Activated naive CD4-positive, alpha-beta T cell treated with anti-CD3 and anti-CD28 coated beads, Interleukin-2, amount 50 U/mL, for 24 hours (primary cell): ENCODE results near the gene ATAD3C.
"Not testable (repeated sequence)": the region's sequence is repeated elsewhere in the genome, so short reads cannot be mapped to it uniquely, and the experiment has no call there.

Source experiments
- H3K27ac Mint-ChIP-seq: one replicate; pipeline ENCODE4 v1.8.0; 2021; ENCODE audit warnings: mild to moderate bottlenecking, mixed read lengths
- H3K27me3 Mint-ChIP-seq: one replicate; pipeline ENCODE4 v1.8.0; 2021; ENCODE audit warnings: mixed read lengths
- H3K36me3 Mint-ChIP-seq: one replicate; pipeline ENCODE4 v1.8.0; 2021; ENCODE audit warnings: mixed read lengths
- H3K4me1 Mint-ChIP-seq: one replicate; pipeline ENCODE4 v1.8.0; 2021; ENCODE audit warnings: mixed read lengths
- H3K4me3 Mint-ChIP-seq: one replicate; pipeline ENCODE4 v1.8.0; 2021; ENCODE audit warnings: mild to moderate bottlenecking, mixed read lengths
- H3K9me3 Mint-ChIP-seq: one replicate; pipeline ENCODE4 v1.8.0; 2021; ENCODE audit warnings: mixed read lengths

The ATAD3C gene, protein sequence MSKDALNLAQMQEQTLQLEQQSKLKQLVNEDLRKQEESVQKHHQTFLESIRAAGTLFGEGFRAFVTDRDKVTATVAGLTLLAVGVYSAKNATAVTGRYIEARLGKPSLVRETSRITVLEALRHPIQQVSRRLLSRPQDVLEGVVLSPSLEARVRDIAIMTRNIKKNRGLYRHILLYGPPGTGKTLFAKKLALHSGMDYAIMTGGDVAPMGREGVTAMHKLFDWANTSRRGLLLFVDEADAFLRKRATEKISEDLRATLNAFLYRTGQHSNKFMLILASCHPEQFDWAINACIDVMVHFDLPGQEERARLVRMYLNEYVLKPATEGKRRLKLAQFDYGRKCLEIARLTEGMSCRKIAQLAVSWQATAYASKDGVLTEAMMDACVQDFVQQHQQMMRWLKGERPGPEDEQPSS

DNA sequence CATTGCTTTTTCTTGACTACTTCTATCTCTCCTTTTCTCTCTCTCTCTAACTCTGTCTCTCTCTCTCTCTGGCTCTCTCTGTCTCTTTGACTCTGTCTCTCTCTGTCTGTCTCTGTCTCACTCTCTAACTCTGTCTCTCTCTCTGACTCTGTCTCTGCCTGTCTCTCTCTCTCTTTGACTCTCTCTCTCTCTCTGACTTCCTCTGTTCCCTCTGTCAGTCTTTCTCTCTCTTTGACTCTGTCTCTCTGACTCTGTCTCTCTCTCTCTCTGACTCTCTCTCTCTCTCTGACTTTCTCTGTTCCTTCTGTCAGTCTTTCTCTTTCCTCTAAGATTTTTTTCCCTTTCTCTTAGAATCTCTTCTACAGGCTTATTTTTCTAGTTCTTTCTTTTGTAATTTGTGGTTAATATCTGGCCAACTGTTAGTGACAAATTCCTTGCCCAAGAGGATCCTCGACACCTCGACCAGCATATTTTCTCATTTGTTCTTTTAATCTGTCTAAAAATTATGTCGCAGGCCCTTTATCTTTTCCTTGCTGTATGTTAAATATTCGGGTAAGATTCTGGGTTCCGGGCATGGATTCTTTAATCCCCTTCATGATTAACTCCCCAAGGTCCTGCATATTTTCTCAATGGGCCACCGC lies at the start of gene ATAD3C:
TSS of gene ATAD3C (plus strand) at position 591 of the 641 bp plus-strand sequence. CDS start 995 bp downstream, outside the sequence.
- Mint-ChIP-seq H3K27ac (no peak within 1 kb of the TSS), H3K4me3 (no peak within 1 kb of the TSS), H3K36me3 (no peaks in the 10 kb centered on the region), H3K4me1 (no peaks in the 10 kb centered on the region), H3K9me3 (no peaks in the 10 kb centered on the region), H3K27me3 (no peaks in the 10 kb centered on the region)

DNA sequence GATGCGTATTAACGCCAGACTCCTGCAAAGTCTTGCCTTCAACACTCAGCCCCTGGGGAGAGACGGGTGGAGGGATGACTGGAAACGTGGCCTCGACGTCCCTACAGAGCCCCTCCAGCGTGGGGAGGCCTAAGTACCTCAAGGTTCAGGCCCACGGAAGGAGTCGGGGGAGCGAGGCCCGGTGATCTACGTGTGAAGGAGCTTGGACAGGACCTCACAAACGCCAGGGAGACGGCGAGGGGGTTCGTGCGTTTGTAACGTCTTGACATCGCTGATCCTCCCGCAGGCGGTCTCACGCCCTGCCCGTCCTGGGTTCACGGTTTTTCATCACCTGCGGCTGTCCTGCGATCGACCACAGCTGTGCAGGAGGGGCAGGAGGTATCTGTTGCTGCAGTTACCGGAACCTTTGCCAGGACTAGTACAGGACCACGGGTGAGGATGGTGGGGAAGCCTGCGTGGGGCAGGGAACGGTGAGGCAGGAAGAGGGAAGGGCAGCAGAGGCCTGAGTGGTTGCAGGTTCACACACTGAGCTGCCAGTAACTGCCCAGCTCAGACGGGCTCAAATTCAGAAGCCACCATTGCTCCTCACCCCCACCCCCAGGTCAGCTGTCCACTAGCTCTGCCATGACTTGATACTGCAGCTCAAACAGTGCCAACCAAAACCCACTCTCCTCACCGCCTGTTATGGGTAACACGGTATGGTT lies 49.5 kb upstream of the ATAD3C start:
- Mint-ChIP-seq H3K36me3 (peaks cover 18% of the 10 kb centered on the region), H3K27ac (peak overlapping the region; percentile 90), H3K27me3 (no peaks in the 10 kb centered on the region), H3K9me3 (no peaks in the 10 kb centered on the region), H3K4me3 (peak overlapping the region; percentile 92), H3K4me1 (peaks cover 42% of the 10 kb centered on the region)

DNA sequence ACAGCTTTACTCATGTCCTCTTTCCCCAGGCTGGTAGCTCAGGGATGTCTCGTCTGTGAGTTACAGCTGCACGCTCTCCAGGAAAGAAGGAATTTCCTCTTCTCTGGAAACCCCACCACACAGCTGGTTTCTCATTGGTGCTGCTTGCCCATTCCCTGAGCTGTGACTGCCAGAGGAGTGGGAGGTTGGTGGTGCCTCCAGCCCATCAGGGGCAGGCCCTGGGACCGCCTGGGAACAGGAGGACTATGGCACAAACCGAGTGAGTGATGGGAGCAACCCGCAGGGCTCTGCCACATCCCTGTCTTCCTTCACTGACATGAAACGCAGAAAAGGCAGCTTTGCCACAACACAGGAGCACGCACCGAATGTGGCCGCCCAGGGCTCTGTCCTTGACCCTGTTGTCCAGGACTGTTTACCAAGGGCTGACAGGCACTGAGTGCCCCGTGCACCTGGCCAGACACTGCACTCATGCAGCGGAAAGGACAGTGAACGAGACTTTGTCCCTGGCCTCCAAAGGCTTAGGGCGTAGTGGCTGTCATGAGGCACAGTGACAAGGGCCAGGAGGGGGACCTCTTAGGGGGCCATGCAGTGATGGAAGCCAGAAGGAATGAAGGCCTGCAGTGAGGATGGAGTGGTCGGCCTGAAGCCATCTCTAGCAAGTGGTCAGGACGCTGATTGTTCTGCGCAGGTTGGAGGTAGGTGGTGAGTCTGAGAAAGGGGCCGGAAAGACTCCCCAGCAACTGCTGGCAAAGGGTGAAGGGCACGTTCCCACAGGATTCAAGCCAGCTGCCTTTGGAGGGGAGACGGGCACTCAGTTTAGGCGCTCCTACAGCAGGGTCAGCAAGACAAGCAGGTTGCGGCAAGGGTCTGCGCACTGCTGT lies 48.7 kb upstream of the ATAD3C start:
- H3K4me3 Mint-ChIP-seq, result peak overlapping the region; percentile 92
- H3K4me1 Mint-ChIP-seq, result peaks cover 40% of the 10 kb centered on the region
- H3K9me3 Mint-ChIP-seq, result no peaks in the 10 kb centered on the region
- peaks cover 16% of the 10 kb centered on the region for H3K36me3 Mint-ChIP-seq
- no peaks in the 10 kb centered on the region for H3K27me3 Mint-ChIP-seq
- peak overlapping the region; percentile 90 for H3K27ac Mint-ChIP-seq

DNA sequence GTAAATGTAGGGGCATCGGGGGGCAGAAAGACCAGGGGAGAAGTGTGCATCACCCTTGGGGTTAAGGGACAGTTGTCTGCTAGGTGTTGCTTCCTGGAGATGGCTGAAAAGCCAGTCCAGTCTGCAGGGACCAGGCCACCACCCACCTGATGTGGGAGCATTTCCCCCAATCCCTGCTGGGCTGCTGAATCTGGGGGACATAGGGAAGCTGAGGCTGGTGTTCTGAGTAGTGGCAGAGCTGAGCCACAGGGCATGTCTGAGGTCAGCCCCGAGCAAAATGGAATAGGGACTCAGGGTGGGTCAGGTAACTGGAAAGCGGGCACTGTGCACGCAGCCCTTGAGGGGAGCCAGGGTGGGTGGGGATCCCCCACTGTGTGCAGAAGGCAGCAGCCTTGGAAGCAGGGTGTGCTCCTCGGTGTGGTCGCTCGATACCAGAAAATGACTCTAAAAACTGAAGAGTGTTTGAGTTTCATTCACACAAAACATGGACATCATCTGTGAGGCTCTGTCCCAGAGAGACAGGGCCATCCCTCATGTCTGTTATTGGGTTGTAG lies 48.0 kb upstream of the ATAD3C start:
- peak overlapping the region; percentile 74 for H3K27ac Mint-ChIP-seq
- H3K4me3 Mint-ChIP-seq, result peak overlapping the region; percentile 57
- peaks cover 41% of the 10 kb centered on the region for H3K4me1 Mint-ChIP-seq
- no peaks in the 10 kb centered on the region for H3K9me3 Mint-ChIP-seq
- H3K36me3 Mint-ChIP-seq, result peaks cover 16% of the 10 kb centered on the region
- no peaks in the 10 kb centered on the region for H3K27me3 Mint-ChIP-seq

DNA sequence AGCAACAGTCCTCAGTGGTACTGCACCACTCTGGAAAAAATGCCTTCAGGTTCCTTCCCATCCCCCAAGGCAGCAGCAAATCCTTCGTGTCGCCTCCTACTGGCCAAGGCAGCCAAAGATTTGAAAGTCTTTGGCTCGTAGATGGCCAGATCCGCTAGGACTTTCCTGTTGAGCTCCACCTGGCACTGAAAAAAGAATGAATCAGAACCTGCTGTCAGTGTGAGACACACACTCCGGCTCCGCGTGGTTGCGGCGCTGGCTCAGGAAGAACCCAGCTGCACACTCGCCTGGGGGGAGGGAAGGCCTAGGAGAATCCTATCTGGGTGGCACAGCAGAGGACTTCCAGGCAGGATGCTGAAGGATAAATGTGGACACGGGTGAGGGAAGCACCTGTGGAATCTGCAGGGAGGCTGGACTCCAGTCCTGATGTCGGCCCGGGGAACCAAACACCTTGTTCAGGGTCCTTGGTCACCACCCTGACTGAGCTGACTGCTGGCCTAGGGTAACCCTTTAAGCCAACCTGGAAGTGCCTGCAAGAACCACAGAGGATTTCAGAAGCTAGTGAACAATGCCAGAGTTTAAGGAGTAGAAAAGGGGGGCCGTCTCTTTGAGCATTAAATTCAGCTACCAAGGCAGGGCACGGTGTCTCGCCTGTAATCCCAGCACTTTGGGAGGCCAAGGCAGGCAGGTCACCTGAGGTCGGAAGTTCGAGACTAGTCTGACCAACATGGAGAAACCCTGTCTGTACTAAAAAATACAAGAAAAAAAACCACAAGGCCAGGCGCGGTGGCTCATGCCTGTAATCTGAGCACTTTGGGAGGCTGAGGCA lies 47.2 kb upstream of the ATAD3C start:
- H3K4me1 Mint-ChIP-seq, result peaks cover 41% of the 10 kb centered on the region
- H3K27ac Mint-ChIP-seq, result peak overlapping the region; percentile 74
- H3K27me3 Mint-ChIP-seq, result no peaks in the 10 kb centered on the region
- peak overlapping the region; percentile 55 for H3K4me3 Mint-ChIP-seq
- H3K9me3 Mint-ChIP-seq, result no peaks in the 10 kb centered on the region
- H3K36me3 Mint-ChIP-seq, result peaks cover 16% of the 10 kb centered on the region

DNA sequence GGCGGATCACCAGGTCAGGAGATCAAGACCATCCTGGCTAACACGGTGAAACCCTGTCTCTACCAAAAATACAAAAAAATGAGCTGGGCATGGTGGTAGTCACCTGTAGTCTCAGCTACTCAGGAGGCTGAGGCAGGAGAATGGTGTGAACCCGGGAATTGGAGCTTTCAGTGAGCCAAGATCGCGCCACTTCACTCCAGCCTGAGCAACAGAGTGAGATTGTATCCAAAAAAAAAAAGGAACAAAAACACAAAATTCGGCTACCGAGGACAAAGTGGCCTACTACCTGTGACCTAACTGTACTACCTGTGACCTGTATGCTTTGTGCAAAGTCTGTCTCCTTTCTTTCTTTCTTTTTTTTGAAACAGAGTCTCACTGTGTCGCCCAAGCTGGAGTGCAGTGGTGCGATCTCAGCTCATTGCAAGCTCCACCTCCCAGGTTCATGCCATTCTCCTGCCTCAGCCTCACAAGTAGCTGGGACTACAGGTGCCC lies 46.5 kb upstream of the ATAD3C start:
- Mint-ChIP-seq H3K27ac (peak overlapping the region; percentile 87), H3K4me3 (peak overlapping the region; percentile 39), H3K4me1 (peaks cover 38% of the 10 kb centered on the region), H3K36me3 (peaks cover 16% of the 10 kb centered on the region)
- not testable (repeated sequence) for H3K9me3 Mint-ChIP-seq, H3K27me3 Mint-ChIP-seq

DNA sequence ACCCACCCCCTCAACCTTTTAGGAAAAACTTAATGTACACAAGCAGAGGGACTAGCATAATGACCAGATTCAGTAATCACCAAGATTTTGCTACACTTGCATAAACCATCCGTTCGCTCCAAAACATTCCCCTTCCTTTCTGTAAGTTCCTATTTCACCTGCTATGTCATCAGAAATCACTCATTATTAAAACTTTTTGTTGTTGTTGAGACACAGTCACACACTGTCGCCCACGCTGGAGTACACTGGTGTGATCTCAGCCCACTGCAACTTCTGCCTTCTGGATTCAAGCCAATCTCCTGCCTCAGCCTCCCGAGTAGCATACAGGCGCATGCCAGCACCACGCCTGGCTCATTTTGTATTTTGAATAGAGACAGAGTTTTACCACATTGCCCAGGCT lies 45.8 kb upstream of the ATAD3C start:
- H3K36me3 Mint-ChIP-seq, result peaks cover 17% of the 10 kb centered on the region
- peak overlapping the region; percentile 39 for H3K4me3 Mint-ChIP-seq
- peak overlapping the region; percentile 87 for H3K27ac Mint-ChIP-seq
- no peaks in the 10 kb centered on the region for H3K27me3 Mint-ChIP-seq
- H3K9me3 Mint-ChIP-seq, result no peaks in the 10 kb centered on the region
- H3K4me1 Mint-ChIP-seq, result peaks cover 40% of the 10 kb centered on the region

DNA sequence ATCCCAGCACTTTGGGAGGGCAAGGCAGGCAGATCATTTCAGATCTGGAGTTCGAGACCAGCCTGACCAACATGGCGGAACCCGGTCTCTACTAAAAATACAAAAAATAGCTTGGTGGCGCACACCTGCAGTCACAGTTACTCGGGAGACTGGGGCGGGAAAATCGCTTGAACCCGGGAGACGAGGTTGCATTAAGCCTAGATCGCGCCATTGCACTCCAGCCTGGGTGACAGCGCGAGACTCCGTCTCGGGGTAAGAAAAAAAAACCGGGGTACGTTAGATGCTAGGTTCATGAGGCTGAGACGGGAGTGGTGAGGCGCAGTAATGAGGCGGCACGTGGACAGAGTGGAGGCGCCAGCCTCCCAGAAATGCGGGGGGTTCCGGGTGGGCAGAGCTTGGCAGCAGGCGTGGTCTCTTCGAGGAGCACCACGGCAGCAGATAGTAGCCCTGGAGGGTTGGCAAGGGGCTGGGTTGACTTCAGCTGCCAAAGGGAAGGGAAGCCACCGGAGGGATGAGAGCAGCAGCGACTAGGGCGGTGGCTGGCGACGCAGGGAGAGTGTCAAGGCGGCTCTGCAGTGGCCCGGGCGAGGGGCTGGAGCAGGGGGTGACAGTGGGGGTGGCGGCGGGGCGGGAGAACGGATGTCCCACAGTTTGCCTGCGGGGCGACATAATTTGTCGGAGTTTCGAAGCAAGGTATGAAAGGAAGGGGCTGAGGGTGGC lies 43.2 kb upstream of the ATAD3C start:
- H3K9me3 Mint-ChIP-seq, result no peaks in the 10 kb centered on the region
- H3K4me1 Mint-ChIP-seq, result peaks cover 44% of the 10 kb centered on the region
- no peaks in the 10 kb centered on the region for H3K27me3 Mint-ChIP-seq
- H3K36me3 Mint-ChIP-seq, result peaks cover 14% of the 10 kb centered on the region
- peak overlapping the region; percentile 92 for H3K27ac Mint-ChIP-seq
- H3K4me3 Mint-ChIP-seq, result peak overlapping the region; percentile 89

DNA sequence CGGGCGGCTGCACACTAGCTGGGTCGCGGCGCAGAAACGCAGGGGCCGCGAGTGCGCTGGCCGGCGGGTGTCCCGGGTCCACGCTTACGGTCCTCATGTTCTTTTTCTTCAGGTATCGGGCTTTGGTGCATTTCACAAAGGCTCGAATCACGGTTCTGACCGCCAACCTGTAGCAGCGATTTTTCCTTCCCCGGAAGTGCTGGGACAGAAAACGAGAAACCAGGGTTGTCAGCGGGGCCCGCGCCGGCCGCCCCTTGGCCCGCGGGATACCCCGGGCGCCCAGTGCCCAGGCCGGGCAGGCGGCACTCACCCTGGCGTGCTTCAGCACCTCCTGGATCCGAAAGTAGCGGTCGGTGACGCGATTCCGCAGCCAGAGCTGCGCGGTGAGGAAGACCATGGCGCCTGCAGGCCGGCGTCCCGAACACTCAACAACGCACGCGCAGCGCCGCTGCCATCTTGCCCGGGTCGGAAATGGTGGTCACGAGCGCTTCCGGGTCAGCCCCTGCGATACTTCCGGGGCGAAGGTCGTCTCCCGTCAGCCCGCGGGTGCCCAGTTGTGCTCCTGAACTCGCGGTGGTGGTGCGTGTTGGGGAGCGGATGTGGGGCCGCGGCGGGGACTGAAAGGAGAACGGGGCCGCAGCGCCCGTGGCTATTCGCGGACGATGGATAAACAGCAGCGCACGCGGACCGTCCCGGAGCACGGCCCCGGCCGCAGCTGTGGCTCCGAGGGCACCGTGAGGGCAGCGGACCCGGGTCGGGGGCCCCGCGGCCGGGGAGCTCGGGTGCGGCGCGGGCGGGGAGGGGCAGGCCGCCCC lies 42.5 kb upstream of the ATAD3C start, which contains the start of gene MRPL20:
TSS of gene MRPL20 (minus strand) at position 473 of the 815 bp plus-strand sequence. CDS start at position 397, 76 bp downstream.
- Mint-ChIP-seq H3K36me3 (peaks cover 12% of the 10 kb centered on the region), H3K27ac (peak within 1 kb of the TSS; percentile 94), H3K4me3 (peak within 1 kb of the TSS; percentile 89), H3K27me3 (no peaks in the 10 kb centered on the region), H3K9me3 (no peaks in the 10 kb centered on the region), H3K4me1 (peaks cover 41% of the 10 kb centered on the region)

DNA sequence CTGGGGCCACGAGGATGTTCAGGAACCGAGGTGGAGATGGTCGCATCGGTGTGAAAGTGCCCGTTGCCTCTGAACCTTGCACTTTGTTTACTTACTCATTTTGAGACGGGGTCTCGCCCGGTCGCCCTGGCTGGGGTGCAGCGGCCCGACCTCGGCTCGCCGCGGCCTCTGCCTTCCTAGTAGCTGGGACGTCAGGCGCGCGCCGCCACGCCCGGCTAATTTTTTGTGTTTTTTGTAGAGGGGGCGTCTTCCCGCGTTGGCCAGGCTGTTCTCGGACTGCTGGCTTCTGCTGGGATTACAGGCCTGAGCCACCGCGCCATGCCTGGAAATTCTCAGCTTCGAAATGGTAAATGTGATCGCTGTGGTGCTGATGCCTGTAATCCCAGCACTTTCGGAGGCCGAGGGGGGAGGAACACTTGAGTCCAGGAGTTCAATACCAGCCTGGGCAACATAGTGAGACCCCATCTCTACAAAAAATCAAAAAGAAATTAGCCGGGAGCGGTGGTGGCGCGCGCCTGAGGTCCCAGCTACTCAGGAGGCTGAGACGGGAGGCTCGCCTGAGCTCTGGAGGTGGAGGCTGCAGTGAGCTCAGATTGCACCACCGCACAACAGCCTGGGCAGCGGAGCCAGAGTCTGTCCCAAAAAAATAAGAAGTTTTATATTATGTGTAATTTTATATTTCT lies 41.7 kb upstream of the ATAD3C start:
- peak overlapping the region; percentile 89 for H3K4me3 Mint-ChIP-seq
- peaks cover 40% of the 10 kb centered on the region for H3K4me1 Mint-ChIP-seq
- peak overlapping the region; percentile 77 for H3K27ac Mint-ChIP-seq
- no peaks in the 10 kb centered on the region for H3K27me3 Mint-ChIP-seq
- peaks cover 9% of the 10 kb centered on the region for H3K36me3 Mint-ChIP-seq
- H3K9me3 Mint-ChIP-seq, result no peaks in the 10 kb centered on the region

DNA sequence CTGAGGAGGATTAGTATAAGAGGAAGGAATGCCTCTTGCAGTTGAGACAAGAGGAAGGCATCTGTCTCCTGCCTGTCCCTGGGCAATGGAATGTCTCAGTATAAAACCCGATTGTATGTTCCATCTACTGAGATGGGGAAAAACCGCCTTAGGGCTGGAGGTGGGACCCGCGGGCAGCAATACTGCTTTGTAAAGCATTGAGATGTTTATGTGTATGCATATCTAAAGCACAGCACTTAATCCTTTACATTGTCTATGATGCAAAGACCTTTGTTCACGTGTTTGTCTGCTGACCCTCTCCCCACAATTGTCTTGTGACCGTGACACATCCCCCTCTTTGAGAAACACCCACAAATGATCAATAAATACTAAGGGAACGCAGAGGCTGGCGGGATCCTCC lies 39.3 kb upstream of the ATAD3C start:
- H3K36me3 Mint-ChIP-seq, H3K9me3 Mint-ChIP-seq, H3K4me3 Mint-ChIP-seq, H3K27me3 Mint-ChIP-seq: not testable (repeated sequence)
- H3K4me1 Mint-ChIP-seq, result peaks cover 32% of the 10 kb centered on the region
- peak overlapping the region; percentile 19 for H3K27ac Mint-ChIP-seq

DNA sequence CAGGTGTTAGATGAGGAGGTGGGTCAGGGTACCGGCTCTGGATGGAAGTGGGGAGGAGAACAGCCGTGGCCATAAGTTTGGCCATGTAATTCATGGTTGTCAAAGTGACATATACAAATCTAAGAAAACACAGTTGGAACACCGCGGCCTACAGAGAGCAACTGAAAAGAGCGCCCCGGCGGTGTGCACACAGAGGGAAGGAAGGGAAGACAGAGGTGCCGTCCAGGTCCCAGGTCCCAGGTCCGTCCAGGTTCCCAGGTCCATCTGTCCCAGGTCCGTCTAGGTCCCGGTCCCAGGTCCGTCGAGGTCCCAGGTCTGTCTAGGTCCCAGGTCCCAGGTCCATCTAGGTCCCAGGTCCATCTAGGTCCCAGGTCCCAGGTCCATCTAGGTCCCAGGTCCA lies 37.9 kb upstream of the ATAD3C start:
- no peak overlapping the region for H3K27ac Mint-ChIP-seq
- peaks cover 4% of the 10 kb centered on the region for H3K36me3 Mint-ChIP-seq
- no peaks in the 10 kb centered on the region for H3K27me3 Mint-ChIP-seq
- H3K4me3 Mint-ChIP-seq, result no peak overlapping the region
- no peaks in the 10 kb centered on the region for H3K9me3 Mint-ChIP-seq
- peaks cover 26% of the 10 kb centered on the region for H3K4me1 Mint-ChIP-seq
